ENCODE data around the gene TRMT11. TPM values are rescaled to one million over a fixed set of nuclear protein-coding genes. Genes with fewer than 3 reads are reported as not detected.
A peak's percentile ranks its signal among the peaks of the same experiment; 100 is the strongest.

TRMT11 gene
- total and polyA plus RNA-seq, 2 of the 13 experiments (the other 11 are each of a cell fraction or from before 2014, with no cell fraction given) = 42.2 to 81.9 TPM

GRCh38 chr6:126076992-126077664, 90.8 kb downstream of the TRMT11 start (continued):
- TF ChIP-seq, protein P1, sequence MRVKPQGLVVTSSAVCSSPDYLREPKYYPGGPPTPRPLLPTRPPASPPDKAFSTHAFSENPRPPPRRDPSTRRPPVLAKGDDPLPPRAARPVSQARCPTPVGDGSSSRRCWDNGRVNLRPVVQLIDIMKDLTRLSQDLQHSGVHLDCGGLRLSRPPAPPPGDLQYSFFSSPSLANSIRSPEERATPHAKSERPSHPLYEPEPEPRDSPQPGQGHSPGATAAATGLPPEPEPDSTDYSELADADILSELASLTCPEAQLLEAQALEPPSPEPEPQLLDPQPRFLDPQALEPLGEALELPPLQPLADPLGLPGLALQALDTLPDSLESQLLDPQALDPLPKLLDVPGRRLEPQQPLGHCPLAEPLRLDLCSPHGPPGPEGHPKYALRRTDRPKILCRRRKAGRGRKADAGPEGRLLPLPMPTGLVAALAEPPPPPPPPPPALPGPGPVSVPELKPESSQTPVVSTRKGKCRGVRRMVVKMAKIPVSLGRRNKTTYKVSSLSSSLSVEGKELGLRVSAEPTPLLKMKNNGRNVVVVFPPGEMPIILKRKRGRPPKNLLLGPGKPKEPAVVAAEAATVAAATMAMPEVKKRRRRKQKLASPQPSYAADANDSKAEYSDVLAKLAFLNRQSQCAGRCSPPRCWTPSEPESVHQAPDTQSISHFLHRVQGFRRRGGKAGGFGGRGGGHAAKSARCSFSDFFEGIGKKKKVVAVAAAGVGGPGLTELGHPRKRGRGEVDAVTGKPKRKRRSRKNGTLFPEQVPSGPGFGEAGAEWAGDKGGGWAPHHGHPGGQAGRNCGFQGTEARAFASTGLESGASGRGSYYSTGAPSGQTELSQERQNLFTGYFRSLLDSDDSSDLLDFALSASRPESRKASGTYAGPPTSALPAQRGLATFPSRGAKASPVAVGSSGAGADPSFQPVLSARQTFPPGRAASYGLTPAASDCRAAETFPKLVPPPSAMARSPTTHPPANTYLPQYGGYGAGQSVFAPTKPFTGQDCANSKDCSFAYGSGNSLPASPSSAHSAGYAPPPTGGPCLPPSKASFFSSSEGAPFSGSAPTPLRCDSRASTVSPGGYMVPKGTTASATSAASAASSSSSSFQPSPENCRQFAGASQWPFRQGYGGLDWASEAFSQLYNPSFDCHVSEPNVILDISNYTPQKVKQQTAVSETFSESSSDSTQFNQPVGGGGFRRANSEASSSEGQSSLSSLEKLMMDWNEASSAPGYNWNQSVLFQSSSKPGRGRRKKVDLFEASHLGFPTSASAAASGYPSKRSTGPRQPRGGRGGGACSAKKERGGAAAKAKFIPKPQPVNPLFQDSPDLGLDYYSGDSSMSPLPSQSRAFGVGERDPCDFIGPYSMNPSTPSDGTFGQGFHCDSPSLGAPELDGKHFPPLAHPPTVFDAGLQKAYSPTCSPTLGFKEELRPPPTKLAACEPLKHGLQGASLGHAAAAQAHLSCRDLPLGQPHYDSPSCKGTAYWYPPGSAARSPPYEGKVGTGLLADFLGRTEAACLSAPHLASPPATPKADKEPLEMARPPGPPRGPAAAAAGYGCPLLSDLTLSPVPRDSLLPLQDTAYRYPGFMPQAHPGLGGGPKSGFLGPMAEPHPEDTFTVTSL (CRISPR knock-in tag; IDR thresholded peaks at IDR 0.05; ENCODE audit: borderline replicate concordance) = 0 out of 2 replicates have a peak, but pooled peaks have one; percentile 20
- TF ChIP-seq MXI1 (IDR thresholded peaks at IDR 0.05; ENCODE audit: borderline replicate concordance, low read depth, low read length) = no peak
- TF ChIP-seq POGK (CRISPR knock-in tag; conservative IDR thresholded peaks at IDR 0.05) = peak; percentile 26; the same call in 1 of the 2 replicates
- TF ChIP-seq LCORL (IDR thresholded peaks at IDR 0.05) = no peak
- TF ChIP-seq LCORL (CRISPR knock-in tag; IDR thresholded peaks at IDR 0.05) = 0 out of 2 replicates have a peak, but pooled peaks have one; percentile 29
- TF ChIP-seq ZNF605 (CRISPR knock-in tag; IDR thresholded peaks at IDR 0.05) = no peak
- TF ChIP-seq ZNF558 (CRISPR knock-in tag; IDR thresholded peaks at IDR 0.05; ENCODE audit: borderline replicate concordance) = no peak
- peak; percentile 27; the same call in 1 of the 2 replicates for TF ChIP-seq PHF21A (CRISPR knock-in tag; IDR thresholded peaks at IDR 0.05)
- TF ChIP-seq FOXC1 (CRISPR knock-in tag; IDR thresholded peaks at IDR 0.05; ENCODE audit: borderline replicate concordance) = 0 out of 2 replicates have a peak, but pooled peaks have one; percentile 42
- peak; percentile 54; the same call in 1 of the 2 replicates for TF ChIP-seq RERE (CRISPR knock-in tag; IDR thresholded peaks at IDR 0.05; ENCODE audit: low read depth)
- no peak for TF ChIP-seq ZBTB3 (CRISPR knock-in tag; IDR thresholded peaks at IDR 0.05; ENCODE audit: borderline replicate concordance, low read depth)
- TF ChIP-seq RBAK (CRISPR knock-in tag; IDR thresholded peaks at IDR 0.05) = no peak
- TF ChIP-seq TOPORS (CRISPR knock-in tag; IDR thresholded peaks at IDR 0.05) = 0 out of 2 replicates have a peak, but pooled peaks have one; percentile 27

Data from HepG2 (cell line).